SW 1271 (cell line): ENCODE data around the gene ABCG4.
"Not testable (repeated sequence)": the region's sequence is repeated elsewhere in the genome, so short reads cannot be mapped to it uniquely, and the experiment has no call there.

Experiments used
- DNase-seq, 2 experiments: peaks; one replicate each; lab custom pipeline; 2025; lab: John Stamatoyannopoulos, UW

Gene ABCG4

DNA sequence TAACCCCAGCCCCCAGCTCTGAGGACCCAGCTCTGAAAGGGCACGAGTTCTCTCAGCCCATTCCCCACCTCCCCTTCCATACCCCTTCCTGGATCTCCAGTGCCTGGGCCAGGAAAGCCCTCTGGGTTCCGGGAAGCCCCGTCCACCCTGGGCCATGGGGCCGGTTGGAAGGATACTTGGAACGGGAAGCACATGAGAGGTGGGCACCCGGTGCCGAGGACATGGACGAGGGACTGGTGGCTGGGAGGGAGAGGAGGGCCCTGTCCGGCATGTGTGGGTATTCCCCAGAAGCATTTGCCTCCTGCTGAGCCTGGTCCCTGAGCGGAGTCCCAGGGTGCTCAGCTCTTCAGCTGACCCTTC lies 32.6 kb upstream of the ABCG4 start:
- no peak for DNase-seq

DNA sequence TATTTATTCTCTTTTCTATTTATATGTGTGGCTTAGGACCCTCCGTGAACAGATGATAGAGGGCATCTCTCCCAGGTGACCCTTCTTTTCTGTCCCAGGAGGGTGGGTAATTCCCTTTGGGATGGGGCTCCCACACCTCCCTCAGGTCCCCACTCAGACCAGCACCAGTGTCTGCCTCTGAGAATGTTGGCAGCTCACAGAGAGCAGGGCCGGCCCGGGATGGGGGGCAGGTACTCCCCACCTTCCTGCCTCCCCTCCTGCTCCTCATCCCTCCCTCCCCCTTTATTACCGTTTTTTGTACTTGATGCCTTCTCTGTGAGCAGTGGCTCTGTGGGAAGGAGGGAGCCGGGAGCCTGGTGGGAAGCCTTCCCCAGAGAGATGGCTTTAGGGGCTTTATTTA lies 32.3 kb upstream of the ABCG4 start:
- DNase-seq: no peak

- DNase-seq: no peak
These were observed 31.7 kb upstream of the ABCG4 start for GRCh38 chr11:119117004-119117706.

GRCh38 chr11:119118227-119118626 lies 30.6 kb upstream of the ABCG4 start:
- no peak for DNase-seq

- DNase-seq: no peak
These were observed 29.9 kb upstream of the ABCG4 start for GRCh38 chr11:119118946-119119345.

DNA sequence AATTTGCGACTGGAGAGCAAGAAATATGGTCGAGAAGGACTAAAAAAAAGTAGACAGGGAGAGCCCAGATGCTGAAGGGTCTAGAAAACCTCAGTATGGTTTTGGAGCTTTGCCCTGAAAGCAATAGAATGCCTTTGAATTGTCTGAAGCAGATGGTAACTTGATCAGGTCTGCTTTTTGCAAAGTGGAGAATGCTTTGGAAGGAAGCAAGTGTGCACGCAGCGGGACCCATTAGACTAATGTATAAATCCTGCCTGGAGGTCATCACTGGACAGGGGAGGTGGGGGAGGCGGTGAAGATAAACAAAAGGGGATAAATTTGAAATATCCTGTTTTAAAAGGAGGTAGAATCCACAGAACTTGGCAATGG lies 28.2 kb upstream of the ABCG4 start:
- no peak for DNase-seq

DNA sequence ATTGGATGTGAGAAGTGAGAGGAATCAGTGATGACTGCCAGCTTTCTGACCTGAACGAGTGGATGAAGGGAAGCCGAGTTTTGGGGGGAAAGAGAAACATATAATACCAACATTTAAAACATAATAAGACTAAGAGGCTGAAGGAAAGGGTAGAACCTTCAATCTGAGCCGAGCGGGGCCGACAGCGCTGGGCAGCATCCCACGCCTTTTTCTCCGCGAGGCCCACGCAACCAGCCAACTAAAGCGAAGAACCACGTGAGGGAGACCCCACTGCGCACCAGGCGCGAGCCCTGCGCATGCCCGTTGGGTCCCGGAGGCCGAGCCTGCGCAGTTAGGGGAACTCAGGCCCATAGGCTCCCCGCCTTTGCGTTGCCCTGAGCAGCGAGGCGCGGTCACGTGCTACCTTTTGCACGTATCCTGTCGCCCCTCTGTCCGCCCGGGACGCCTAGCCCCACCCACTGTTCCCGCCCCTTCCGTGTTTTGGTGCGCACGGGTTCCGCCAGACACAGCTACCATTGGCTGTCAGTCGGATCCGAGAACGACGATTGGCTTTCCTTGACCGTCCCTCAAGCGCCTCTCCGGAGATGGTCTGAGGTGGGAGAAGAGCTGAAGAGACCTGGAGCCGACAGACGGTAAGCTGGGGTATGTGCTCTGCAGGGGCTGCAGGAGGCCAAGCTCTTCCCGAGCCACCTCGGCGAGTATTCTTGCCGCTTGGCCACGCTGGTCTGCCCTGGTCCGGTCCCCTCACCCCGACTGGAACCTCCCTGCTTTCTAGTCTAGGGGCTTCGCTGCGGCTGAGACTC lies 27.6 kb upstream of the ABCG4 start, which contains the start of gene HINFP:
Gene HINFP, plus strand, starts transcription at position 573 of the 803 bp plus-strand sequence. CDS start 5,365 bp downstream, outside the sequence.
- peak; percentile 91 to 99 for DNase-seq

DNA sequence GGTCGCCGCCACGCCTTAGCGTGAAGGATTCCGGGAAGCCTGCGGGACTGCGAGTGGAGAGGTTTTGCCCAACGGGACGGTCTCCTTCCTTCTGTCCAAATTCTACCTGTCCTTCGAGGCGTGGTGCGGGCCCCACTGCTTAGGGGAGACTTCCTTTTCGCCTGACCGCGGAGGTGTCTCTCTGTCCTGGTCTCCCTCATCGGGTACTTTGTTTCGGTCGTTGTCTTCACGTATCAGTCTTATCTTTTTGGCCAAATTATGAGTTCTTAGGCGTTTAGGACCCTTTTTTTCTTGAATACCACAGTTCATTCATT lies 27.1 kb upstream of the ABCG4 start:
- no peak for DNase-seq

DNA sequence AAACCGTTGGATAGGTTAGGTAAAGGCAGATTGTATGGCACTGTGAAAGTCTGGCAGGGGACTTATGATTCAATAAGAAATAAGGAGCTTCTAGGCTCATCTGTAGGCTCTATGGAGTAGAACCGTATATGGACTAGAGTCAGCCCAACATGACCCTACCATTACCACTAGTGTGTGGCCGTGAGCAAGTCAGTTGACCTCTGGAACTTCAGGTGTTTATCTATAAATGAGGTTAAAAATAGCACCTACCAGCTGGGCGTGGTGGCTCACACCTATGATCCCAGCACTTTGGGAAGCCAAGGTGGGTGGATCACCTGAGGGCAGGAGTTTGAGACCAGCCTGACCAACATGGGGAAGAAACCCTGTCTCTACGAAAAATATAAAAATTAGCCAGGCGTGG lies 23.0 kb upstream of the ABCG4 start:
- DNase-seq: no peak

- DNase-seq: no peak
These were observed 22.1 kb upstream of the ABCG4 start for GRCh38 chr11:119126675-119127268.

- DNase-seq: no peak
These were observed 18.2 kb upstream of the ABCG4 start for GRCh38 chr11:119130662-119131061.

- peak in 1 of 2 experiments; percentile 14 for DNase-seq
These were observed 14.4 kb upstream of the ABCG4 start for GRCh38 chr11:119134389-119134978.

- not testable (repeated sequence) for DNase-seq
These were observed 9.6 kb upstream of the ABCG4 start for GRCh38 chr11:119139276-119139675.

DNA sequence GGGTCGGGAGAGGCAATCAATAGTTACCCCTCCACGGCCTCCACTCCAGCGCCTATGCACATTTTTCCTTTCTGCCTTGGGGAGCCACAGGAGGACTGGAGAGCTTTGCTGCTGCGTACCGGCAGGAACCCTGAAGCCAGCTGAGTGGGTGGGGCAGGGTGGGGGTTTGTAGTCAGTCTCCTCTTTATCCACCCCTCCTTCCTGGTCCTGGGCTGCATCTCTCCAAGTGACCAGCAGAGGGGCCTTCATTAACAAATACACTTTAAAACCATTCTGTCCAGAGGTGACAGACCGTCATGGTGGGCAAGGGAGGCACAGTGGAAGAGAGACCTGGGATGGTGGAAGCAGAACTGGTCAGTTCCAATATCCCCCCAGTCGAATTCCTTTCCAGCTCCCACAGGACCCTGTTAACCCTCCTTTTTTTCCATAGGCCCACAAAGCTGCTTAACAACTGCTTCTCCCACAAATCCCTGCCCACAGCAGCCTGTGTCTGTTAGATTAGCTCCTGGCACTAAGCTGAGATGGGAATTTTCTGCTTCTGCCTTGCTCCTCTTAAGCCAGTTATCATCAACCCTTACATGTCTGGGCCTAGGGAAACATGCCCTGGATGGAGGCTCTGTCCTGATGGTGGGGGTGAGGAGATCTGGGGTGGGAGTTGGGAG lies 3.9 kb upstream of the ABCG4 start:
- DNase-seq: peak; percentile 44 to 67

GRCh38 chr11:119145551-119145950 lies 3.3 kb upstream of the ABCG4 start:
- no peak for DNase-seq

GRCh38 chr11:119147604-119148333 lies 1.1 kb upstream of the ABCG4 start:
- DNase-seq: no peak

DNA sequence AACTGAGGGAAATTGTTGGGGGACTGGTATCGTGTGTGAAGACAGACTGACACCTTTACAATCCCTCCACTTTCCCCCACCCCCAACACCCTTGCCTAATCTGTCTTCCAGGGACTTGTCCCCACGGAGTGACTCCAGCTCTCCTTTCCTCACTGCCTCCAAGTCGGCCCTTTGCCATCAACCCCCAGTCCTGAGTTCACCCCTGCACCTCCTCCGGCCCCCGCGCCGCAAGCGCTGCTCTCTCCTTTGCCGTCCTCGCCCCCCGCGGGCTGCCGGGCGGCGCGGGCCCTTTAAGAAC lies 183 bp upstream of the ABCG4 start:
- DNase-seq: no peak

- DNase-seq: no peak
These were observed 979 bp downstream of the ABCG4 start for GRCh38 chr11:119149786-119150275.

DNA sequence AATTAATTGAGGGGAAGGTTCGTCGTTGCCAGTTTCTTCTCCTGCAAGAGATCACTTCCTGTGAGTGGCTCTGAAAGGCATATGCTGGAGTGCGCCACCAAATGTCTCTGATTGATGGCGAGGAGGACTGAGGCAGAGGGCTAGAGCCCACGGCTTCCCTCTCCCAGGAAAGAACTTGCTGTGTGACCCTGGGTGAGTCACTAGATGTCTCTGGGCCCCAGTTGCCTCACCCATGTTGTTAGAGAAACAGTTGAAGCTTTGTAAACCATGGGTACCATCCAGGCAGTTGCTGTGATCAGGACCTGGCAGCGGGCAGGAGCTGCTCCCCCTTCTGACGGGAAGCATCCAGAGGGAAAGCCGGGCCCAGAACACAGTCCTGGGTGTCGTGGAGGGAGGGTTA lies 3.2 kb downstream of the ABCG4 start:
- DNase-seq: no peak

- no peak for DNase-seq
These were observed 3.8 kb downstream of the ABCG4 start for GRCh38 chr11:119152604-119153003.

- no peak for DNase-seq
These were observed 4.4 kb downstream of the ABCG4 start for GRCh38 chr11:119153049-119153818.
